Mesenchymal stem cell (in vitro differentiated cells and primary cell): ENCODE data around the gene ID3.

Experiments
- DNase-seq: peaks from one replicate; pipeline ENCODE4 v3.0.0-alpha.2; 2013
- H2AFZ ChIP-seq: one replicate; pipeline ENCODE4 v1.6.1; 2013; ENCODE audit warnings: low read depth, mild to moderate bottlenecking, control low read depth, inconsistent platforms, low read length, moderate library complexity
- H2AK5ac ChIP-seq: 2 replicates; pipeline ENCODE4 v1.6.1; 2013; ENCODE audit warnings: low read length, moderate library complexity, mild to moderate bottlenecking, inconsistent platforms; ENCODE audit not compliant: severe bottlenecking
- H2BK120ac ChIP-seq: one replicate; pipeline ENCODE4 v1.6.1; 2013; ENCODE audit warnings: low read depth, mild to moderate bottlenecking, inconsistent platforms, low read length, moderate library complexity
- H2BK12ac ChIP-seq, 2 experiments: one replicate each; pipeline ENCODE4 v1.6.1; 2013; ENCODE audit warnings: inconsistent platforms in 2 of 2, low read length in 2 of 2, mild to moderate bottlenecking in 2 of 2, moderate library complexity in 2 of 2, control low read depth in 1 of 2
- H2BK15ac ChIP-seq: one replicate; pipeline ENCODE4 v1.6.1; 2013; ENCODE audit warnings: mild to moderate bottlenecking, low read depth, inconsistent platforms; ENCODE audit not compliant: poor library complexity, severe bottlenecking
- H2BK5ac ChIP-seq: 2 replicates; pipeline ENCODE4 v1.6.1; 2013; ENCODE audit warnings: low read depth, mild to moderate bottlenecking, low read length, control low read depth, inconsistent platforms; ENCODE audit not compliant: poor library complexity, severe bottlenecking
- H3K14ac ChIP-seq, 2 experiments: one replicate each; pipeline ENCODE4 v1.6.1; 2013; ENCODE audit warnings: inconsistent platforms in 2 of 2, low read length in 2 of 2, control low read depth in 1 of 2, mild to moderate bottlenecking in 1 of 2, moderate library complexity in 1 of 2
- H3K18ac ChIP-seq, 2 experiments: one replicate each; pipeline ENCODE4 v1.6.1; 2013; ENCODE audit warnings: inconsistent platforms in 2 of 2, low read length in 2 of 2, control low read depth in 1 of 2, low read depth in 1 of 2, mild to moderate bottlenecking in 1 of 2
- H3K23ac ChIP-seq, 2 experiments: one replicate each; pipeline ENCODE4 v1.6.1; 2013; ENCODE audit warnings: inconsistent platforms in 2 of 2, low read length in 2 of 2, mild to moderate bottlenecking in 2 of 2, moderate library complexity in 2 of 2, control low read depth in 1 of 2
- H3K27ac ChIP-seq: 2 replicates; pipeline ENCODE4 v1.5.1; 2013; ENCODE audit warnings: mild to moderate bottlenecking, moderate library complexity, low read length, control low read depth, inconsistent platforms; ENCODE audit not compliant: poor library complexity, severe bottlenecking
- H3K27me3 ChIP-seq, 2 experiments: 2 replicates each; pipeline versions ENCODE4 v1.6.1 to v1.7.0; 2013; ENCODE audit warnings: low read length in 2 of 2, mild to moderate bottlenecking in 2 of 2, moderate library complexity in 2 of 2, control low read depth in 1 of 2, inconsistent platforms in 1 of 2; ENCODE audit not compliant: control insufficient read depth in 1 of 2, insufficient read depth in 1 of 2
- H3K36me3 ChIP-seq, 2 experiments: 2 replicates each; pipeline versions ENCODE4 v1.6.1 to v1.7.0; 2013; ENCODE audit warnings: low read length in 2 of 2, control low read depth in 1 of 2, inconsistent platforms in 1 of 2, low read depth in 1 of 2, mild to moderate bottlenecking in 1 of 2; ENCODE audit not compliant: insufficient read depth in 2 of 2, control insufficient read depth in 1 of 2
- H3K4ac ChIP-seq, 2 experiments: one replicate each; pipeline ENCODE4 v1.6.1; 2013; ENCODE audit warnings: inconsistent platforms in 2 of 2, low read length in 2 of 2, mild to moderate bottlenecking in 2 of 2, moderate library complexity in 2 of 2, control low read depth in 1 of 2, low read depth in 1 of 2
- H3K4me1 ChIP-seq: 2 replicates; pipeline ENCODE4 v1.6.1; 2013; ENCODE audit warnings: low read depth, low read length, control low read depth; ENCODE audit not compliant: control insufficient read depth, insufficient read depth
- H3K4me2 ChIP-seq: 2 replicates; pipeline ENCODE4 v1.6.1; 2013; ENCODE audit warnings: low read length, mild to moderate bottlenecking, inconsistent platforms; ENCODE audit not compliant: poor library complexity, severe bottlenecking
- H3K4me3 ChIP-seq, 2 experiments: 2 replicates each; pipeline versions ENCODE4 v1.5.1 to v1.7.0; 2013; ENCODE audit warnings: low read length in 2 of 2, mild to moderate bottlenecking in 2 of 2, control low read depth in 1 of 2, low read depth in 1 of 2; ENCODE audit not compliant: insufficient read depth in 1 of 2
- H3K79me1 ChIP-seq: replicated peaks from 2 replicates; pipeline ENCODE4 v1.6.1; 2013; ENCODE audit warnings: mild to moderate bottlenecking, control low read depth, low read length, inconsistent platforms; ENCODE audit not compliant: poor library complexity, severe bottlenecking
- H3K9ac ChIP-seq: 2 replicates; pipeline ENCODE4 v1.7.0; 2013; ENCODE audit warnings: mild to moderate bottlenecking, low read length, moderate library complexity
- H3K9me3 ChIP-seq: 2 replicates; pipeline ENCODE4 v1.7.0; 2013; ENCODE audit warnings: mild to moderate bottlenecking, low read length; ENCODE audit not compliant: control insufficient read depth
- H4K8ac ChIP-seq: one replicate; pipeline ENCODE4 v1.6.1; 2013; ENCODE audit warnings: inconsistent platforms, mild to moderate bottlenecking, low read length, moderate library complexity
- H4K91ac ChIP-seq: one replicate; pipeline ENCODE4 v1.6.1; 2013; ENCODE audit warnings: mild to moderate bottlenecking, low read length, inconsistent platforms
- WGBS: methylation state at CpG from one replicate; pipeline ENCODE4 v1.1.7; 2013; ENCODE audit warnings: mixed read lengths; 5-methylcytosine and 5-hydroxymethylcytosine counted together

Gene ID3

GRCh38 chr1:23517581-23517980 lies 41.7 kb downstream of the ID3 start:
- no peak overlapping the region for H2BK120ac ChIP-seq
- no peaks in the 10 kb centered on the region for H3K27me3 ChIP-seq
- H3K4me3 ChIP-seq = no peak overlapping the region
- H3K18ac ChIP-seq = no peak overlapping the region
- H3K23ac ChIP-seq = no peak overlapping the region
- H3K9me3 ChIP-seq = no peaks in the 10 kb centered on the region
- no peak overlapping the region for H3K27ac ChIP-seq
- no peak overlapping the region for H3K9ac ChIP-seq
- no peak for DNase-seq
- H3K4ac ChIP-seq = no peak overlapping the region
- H2BK12ac ChIP-seq = no peak overlapping the region
- H2AFZ ChIP-seq = no peak overlapping the region
- WGBS = 98% methylated on average over 9 of the region's 9 CpGs
- H3K36me3 ChIP-seq = peaks cover 0 to 4% of the 10 kb centered on the region in 2 experiments
- no peak overlapping the region for H2BK5ac ChIP-seq
- H2BK15ac ChIP-seq = no peak overlapping the region
- no peak overlapping the region for H3K14ac ChIP-seq
- no peak overlapping the region for H3K4me2 ChIP-seq
- no peaks in the 10 kb centered on the region for H3K4me1 ChIP-seq
- H4K8ac ChIP-seq = no peak overlapping the region
- H3K79me1 ChIP-seq = no peaks in the 10 kb centered on the region
- H2AK5ac ChIP-seq = no peak overlapping the region
- no peak overlapping the region for H4K91ac ChIP-seq

- no peak overlapping the region for H2BK120ac ChIP-seq
- no peak overlapping the region for H3K27ac ChIP-seq
- H3K18ac ChIP-seq = no peak overlapping the region
- H3K4me1 ChIP-seq = no peaks in the 10 kb centered on the region
- no peak for DNase-seq
- H2BK5ac ChIP-seq = no peak overlapping the region
- H3K14ac ChIP-seq = no peak overlapping the region
- no peaks in the 10 kb centered on the region for H3K9me3 ChIP-seq
- H2BK12ac ChIP-seq = no peak overlapping the region
- H3K23ac ChIP-seq = no peak overlapping the region
- no peak overlapping the region for H2AFZ ChIP-seq
- no peaks in the 10 kb centered on the region for H3K79me1 ChIP-seq
- no peak overlapping the region for H3K9ac ChIP-seq
- WGBS = 95% methylated on average over 2 of the region's 4 CpGs
- no peak overlapping the region for H4K8ac ChIP-seq
- no peaks in the 10 kb centered on the region for H3K36me3 ChIP-seq
- no peak overlapping the region for H2AK5ac ChIP-seq
- no peaks in the 10 kb centered on the region for H3K27me3 ChIP-seq
- no peak overlapping the region for H3K4me3 ChIP-seq
- H3K4ac ChIP-seq = no peak overlapping the region
- H4K91ac ChIP-seq = no peak overlapping the region
- no peak overlapping the region for H2BK15ac ChIP-seq
- H3K4me2 ChIP-seq = no peak overlapping the region
These were observed 43.4 kb downstream of the ID3 start for GRCh38 chr1:23515905-23516304.

GRCh38 chr1:23514111-23514679 lies 45.1 kb downstream of the ID3 start:
- no peak for DNase-seq
- Histone ChIP-seq H3K4me1 (no peaks in the 10 kb centered on the region), H4K91ac (no peak overlapping the region), H2BK5ac (no peak overlapping the region), H3K79me1 (no peaks in the 10 kb centered on the region), H2BK120ac (no peak overlapping the region), H3K23ac (no peak overlapping the region), H2AK5ac (no peak overlapping the region), H3K4ac (no peak overlapping the region), H3K4me3 (no peak overlapping the region), H3K36me3 (peaks cover 0 to 6% of the 10 kb centered on the region in 2 experiments), H3K27me3 (no peaks in the 10 kb centered on the region), H3K18ac (no peak overlapping the region), H3K14ac (no peak overlapping the region), H2BK15ac (no peak overlapping the region), H2AFZ (no peak overlapping the region), H4K8ac (no peak overlapping the region), H3K9me3 (no peaks in the 10 kb centered on the region), H3K27ac (no peak overlapping the region), H3K4me2 (no peak overlapping the region), H3K9ac (no peak overlapping the region), H2BK12ac (no peak overlapping the region)
- 95% methylated on average over 3 of the region's 3 CpGs for WGBS

- no peak overlapping the region for H3K27ac ChIP-seq
- no peaks in the 10 kb centered on the region for H3K4me1 ChIP-seq
- no peak overlapping the region for H3K4me3 ChIP-seq
- no peaks in the 10 kb centered on the region for H3K79me1 ChIP-seq
- H2AK5ac ChIP-seq = no peak overlapping the region
- H3K36me3 ChIP-seq = peaks cover 0 to 6% of the 10 kb centered on the region in 2 experiments
- no peak overlapping the region for H2AFZ ChIP-seq
- no peaks in the 10 kb centered on the region for H3K9me3 ChIP-seq
- no peak overlapping the region for H3K9ac ChIP-seq
- H4K8ac ChIP-seq = no peak overlapping the region
- H2BK120ac ChIP-seq = no peak overlapping the region
- H2BK5ac ChIP-seq = no peak overlapping the region
- 97% methylated on average over 15 of the region's 15 CpGs for WGBS
- no peak overlapping the region for H2BK12ac ChIP-seq
- no peak overlapping the region for H3K4me2 ChIP-seq
- H3K23ac ChIP-seq = no peak overlapping the region
- no peak overlapping the region for H3K14ac ChIP-seq
- H3K4ac ChIP-seq = no peak overlapping the region
- no peaks in the 10 kb centered on the region for H3K27me3 ChIP-seq
- no peak for DNase-seq
- no peak overlapping the region for H4K91ac ChIP-seq
- no peak overlapping the region for H2BK15ac ChIP-seq
- H3K18ac ChIP-seq = no peak overlapping the region
These were observed 49.4 kb downstream of the ID3 start for GRCh38 chr1:23509896-23510295.
